Fibroblast of skin of left quadriceps (primary cell): ENCODE data around the gene THOP1.

Source experiments
- DNase-seq, 2 experiments: peaks; one replicate each; pipeline ENCODE4 v3.0.0-alpha.2; 2013; ENCODE audit warnings: low read depth in 2 of 2

THOP1 gene

GRCh38 chr19:2785244-2785997 lies at the start of gene THOP1:
THOP1 (plus strand) TSS chr19:2785503; CDS start chr19:2785663, 160 bp downstream.
- DNase-seq, result peak; percentile 98

DNA sequence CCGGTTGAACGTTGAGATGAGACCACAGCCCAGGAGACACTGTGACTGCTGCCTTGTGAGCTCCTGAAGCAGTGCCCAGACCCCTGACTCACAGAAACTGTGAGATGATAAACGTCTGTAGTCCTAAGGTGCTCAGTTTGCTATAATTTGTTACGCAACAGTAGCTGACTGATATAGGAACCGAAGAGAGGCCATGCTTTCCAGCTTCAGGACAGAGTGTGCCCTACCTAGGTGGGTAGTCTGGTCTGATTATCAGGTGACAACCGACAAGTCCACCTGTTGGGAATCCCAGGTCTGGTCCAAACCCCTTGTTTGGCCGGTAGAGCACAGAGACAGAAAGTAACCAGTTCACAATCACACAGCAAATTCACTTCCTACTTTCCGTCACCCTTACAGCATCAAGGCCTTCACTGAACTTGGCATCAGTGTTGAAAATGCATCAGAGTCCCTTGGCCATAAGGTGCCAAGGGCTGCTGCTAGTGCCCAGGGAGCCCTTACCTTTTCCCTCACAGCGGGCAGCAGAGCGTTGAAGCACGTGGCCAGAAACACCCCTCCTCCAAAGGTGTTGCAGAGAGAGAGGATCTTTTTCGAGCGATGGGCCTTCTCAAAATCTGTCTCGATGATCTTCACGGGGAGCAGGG lies 48.6 kb upstream of the THOP1 start:
- no peak for DNase-seq

GRCh38 chr19:2739602-2740313 lies 45.5 kb upstream of the THOP1 start, which contains the start of gene SLC39A3:
SLC39A3 (minus strand) TSS chr19:2740017; CDS start chr19:2737257, 2,760 bp downstream.
- peak; percentile 98 for DNase-seq

- no peak for DNase-seq
These were observed 45.0 kb upstream of the THOP1 start for GRCh38 chr19:2740314-2740656.

DNA sequence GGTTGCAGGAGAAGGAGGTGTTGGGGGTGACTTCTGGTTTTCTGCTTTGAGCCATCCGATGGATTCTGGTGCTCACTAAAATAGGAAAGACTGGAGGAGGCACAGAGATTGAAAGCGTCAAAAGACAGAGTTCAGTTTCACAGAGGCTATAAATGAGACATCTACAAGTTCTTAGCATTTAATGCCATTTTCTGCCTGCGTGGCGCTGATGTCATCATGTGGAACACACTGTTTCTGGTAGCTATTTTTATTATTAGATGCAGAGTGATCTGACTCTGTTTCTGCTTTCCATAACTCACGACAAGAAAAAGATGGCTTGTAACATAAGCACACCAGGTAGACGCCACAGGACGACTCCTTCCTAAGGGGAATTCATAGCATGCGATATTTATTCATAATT lies 42.2 kb upstream of the THOP1 start:
- no peak for DNase-seq

GRCh38 chr19:2744113-2744512 lies 41.2 kb upstream of the THOP1 start:
- no peak for DNase-seq

GRCh38 chr19:2747349-2747748 lies 38.0 kb upstream of the THOP1 start:
- DNase-seq, result no peak

DNA sequence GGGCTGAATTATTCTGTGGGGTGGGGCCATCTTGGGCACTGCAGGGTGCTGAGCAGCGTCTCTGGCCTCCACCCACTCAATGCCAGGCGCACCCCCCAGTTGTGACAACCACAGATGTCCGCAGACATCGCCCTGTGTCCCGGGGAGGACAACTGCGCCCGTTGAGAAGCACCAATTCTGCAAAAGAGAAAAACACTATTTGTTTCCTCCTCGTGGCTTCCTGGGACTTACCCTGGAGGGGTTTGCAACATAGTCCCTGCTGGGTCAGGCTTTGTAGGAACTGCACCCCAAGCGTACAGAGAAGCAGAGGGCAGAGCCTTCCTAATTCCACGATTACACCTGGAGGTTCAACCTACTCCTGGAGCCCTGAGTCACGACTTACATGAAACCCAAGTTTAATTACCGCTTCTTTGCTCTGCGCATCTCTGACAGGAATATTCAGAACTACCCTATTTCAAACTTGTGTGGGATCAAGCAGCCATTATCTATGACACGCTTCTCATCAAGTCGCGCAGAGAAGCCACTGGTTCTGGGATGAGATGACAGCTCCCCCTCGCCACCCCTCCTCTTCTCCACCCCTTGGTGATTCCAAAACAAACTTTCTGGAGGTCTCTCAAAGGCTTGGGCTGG lies 34.4 kb upstream of the THOP1 start:
- DNase-seq, result no peak

DNA sequence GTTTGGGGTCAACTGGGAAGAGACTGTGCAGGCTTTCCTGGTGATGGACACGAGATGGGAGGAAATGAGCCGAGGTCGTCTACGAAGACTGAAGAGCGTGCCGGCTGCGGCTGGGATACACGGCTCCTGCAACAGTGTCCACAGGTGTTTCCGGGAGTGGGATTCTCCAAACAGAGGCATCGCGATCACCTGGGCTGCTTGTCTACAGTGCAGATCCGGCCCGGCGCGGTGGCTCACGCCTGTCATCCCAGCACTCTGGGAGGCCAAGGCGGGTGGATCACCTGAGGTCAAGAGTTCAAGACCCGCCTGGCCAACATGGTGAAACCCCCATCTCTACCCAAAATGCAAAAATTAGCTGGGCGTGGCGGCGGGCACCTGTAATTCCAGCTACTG lies 33.9 kb upstream of the THOP1 start:
- DNase-seq, result no peak

DNA sequence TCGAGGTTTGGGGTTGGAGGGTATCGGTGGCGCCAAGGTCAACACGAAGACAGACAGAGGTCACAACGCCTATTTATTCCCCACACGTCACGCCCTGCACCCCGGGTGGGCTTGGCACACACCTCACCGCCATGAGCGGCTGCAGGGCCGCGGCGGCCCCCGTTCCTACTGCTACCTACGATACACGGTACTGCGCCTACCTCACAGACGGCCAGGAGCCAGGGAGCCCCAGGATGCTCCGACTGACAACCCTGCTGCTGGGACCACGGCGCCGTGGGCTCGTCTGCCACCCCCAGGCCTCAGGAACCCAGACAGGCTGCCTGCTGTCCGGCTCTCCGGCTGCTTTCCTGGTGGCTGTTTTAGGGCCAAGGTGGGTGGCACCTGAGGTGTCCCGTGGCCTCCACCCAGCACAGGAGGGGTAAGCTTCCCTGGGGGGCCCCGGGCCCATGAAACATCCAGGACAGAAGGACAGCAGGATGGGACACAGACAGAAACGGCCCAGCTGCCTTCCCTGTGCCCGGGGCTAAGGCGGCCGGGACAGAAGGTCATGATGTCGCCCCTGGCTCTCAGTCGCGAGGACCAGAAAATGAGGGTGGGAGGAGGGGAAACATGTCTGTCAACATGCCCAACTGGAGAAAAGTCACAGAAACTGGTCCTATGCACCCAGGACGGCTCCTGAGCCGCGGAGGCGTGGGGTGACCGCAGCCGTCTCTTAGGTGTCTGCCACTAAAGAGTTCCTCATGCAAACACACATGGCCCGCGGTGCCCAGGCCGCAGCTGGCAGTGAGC lies 30.4 kb upstream of the THOP1 start:
- no peak for DNase-seq

GRCh38 chr19:2755448-2755705 lies 29.9 kb upstream of the THOP1 start:
- DNase-seq, result no peak

- DNase-seq, result no peak
These were observed 29.5 kb upstream of the THOP1 start for GRCh38 chr19:2755811-2756210.

DNA sequence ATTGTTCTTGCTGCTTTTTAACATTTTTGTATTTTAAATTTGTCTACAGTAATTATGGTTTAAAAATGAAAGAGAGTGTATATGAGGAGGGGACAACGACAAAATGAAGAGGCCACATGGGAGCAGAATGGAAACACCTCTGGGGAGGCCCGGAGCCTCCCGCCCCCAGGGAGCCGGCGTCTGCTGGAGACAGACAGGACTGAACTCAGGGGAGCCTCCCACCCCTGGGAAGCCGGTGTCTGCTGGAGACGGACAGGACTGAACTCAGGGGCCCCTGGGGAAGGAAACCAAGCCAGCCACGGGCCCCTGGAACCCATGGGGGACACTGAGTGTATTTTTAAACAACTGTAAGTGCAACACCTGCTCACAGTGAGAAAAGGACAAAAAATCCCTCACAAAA lies 28.8 kb upstream of the THOP1 start:
- no peak for DNase-seq

DNA sequence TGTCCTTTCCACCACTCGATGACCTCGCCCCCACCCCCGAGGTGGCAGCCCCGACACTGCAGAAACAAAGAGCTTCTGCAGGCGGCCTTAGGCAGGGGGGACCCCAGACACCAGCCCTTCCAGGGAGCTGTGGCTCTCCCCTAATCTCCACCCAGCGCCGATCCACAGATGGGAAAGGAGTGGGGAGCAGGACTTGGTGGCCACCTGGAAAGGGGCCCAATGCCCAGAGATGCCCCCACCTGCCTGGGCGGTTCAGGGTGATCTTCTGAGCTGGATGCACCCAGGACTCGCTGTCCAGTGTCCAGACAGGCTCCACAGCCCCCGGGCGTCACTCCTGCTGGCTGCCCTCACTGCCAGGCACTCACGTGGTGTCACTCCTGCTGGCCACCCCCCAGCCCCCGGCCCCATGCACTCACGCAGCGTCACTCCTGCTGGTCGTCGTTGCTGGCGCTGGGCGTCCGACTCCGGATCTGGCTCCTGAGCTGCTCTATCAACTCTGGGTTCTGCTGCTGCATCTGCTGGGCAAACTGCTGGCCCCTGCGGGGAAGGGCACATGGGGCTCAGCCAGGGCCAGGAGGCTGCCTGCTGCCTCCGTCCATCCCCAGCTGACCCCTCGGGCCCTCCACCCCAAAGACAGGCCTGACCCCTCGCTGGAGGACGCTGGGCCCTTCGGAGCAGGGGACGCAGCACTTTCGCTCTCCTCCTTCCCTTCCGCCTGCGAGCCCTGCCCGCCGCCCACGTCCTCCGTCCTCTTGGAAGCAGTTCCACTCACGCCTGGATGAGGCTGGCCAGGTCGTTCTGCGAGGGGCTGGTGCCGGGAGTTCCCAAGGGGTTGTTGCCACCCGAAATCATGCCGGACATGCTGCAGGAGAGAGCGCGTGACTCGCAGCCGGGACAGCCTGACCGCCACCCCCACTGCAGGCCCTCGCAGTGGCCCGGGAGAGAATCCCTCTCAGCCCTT lies 28.1 kb upstream of the THOP1 start:
- no peak for DNase-seq

DNA sequence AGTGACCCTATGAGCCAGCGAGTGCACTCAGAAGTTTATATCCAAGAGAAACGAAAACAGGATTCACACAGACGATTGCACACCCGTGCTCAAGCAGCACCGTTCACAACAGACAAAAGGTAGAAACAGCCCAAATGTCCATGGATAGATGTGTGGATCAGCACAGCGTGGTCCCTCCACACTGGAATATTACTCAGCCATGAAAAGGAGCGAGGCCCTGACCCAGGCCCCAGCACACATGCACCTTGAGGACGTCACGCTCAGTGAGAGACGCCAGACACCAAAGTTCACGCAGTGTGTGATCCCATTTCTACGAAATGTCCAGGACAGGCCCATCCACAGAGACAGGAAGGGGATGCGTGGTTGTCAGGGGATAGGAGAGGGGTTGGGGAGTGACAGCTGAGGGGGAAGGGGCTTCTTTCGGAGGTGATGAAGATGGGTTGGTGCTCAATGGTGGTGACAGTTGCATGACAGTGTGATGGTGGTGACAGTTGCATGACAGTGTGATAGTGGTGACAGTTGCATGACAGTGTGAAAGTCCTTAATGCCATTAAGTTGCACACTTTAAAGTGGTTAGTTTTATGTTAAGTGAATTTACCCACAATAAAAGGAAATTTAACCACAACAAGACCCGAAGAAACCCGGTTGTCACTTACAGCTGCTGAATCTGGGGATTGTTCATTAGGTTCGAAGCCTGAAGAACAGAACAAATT lies 26.5 kb upstream of the THOP1 start:
- no peak for DNase-seq

- DNase-seq, result no peak
These were observed 25.9 kb upstream of the THOP1 start for GRCh38 chr19:2759362-2759761.

DNA sequence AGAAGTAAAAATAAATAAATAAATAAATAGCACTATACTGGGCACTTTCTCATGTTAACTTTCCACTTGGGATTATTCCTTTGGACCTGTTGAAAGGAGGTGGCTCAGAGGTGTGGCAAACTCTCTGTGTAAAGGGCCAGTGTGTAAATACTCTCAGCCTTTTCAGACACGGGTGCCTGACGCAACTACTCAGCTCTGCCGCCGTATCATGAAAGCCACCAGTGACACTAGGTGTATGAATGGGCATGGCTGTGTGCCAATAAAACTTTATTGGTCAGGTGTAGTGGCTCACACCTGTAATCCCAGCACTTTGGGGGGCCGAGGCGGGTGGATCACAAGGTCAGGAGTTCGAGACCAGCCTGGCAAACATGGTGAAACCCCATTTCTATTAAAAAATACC lies 25.3 kb upstream of the THOP1 start:
- no peak for DNase-seq

- DNase-seq, result no peak
These were observed 24.0 kb upstream of the THOP1 start for GRCh38 chr19:2761309-2761677.

GRCh38 chr19:2761876-2762782 lies 23.2 kb upstream of the THOP1 start:
- DNase-seq, result no peak
